GM12872 (cell line): ENCODE results near the gene HYKK.

Source experiments
- TF ChIP-seq, protein P1 (sequence below): IDR thresholded peaks from 3 replicates; pipeline ENCODE4 v1.5.1; 2011; ENCODE audit warnings: low read depth, mild to moderate bottlenecking, low read length, moderate library complexity; ENCODE audit not compliant: insufficient read depth

The HYKK gene, protein sequence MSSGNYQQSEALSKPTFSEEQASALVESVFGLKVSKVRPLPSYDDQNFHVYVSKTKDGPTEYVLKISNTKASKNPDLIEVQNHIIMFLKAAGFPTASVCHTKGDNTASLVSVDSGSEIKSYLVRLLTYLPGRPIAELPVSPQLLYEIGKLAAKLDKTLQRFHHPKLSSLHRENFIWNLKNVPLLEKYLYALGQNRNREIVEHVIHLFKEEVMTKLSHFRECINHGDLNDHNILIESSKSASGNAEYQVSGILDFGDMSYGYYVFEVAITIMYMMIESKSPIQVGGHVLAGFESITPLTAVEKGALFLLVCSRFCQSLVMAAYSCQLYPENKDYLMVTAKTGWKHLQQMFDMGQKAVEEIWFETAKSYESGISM

DNA sequence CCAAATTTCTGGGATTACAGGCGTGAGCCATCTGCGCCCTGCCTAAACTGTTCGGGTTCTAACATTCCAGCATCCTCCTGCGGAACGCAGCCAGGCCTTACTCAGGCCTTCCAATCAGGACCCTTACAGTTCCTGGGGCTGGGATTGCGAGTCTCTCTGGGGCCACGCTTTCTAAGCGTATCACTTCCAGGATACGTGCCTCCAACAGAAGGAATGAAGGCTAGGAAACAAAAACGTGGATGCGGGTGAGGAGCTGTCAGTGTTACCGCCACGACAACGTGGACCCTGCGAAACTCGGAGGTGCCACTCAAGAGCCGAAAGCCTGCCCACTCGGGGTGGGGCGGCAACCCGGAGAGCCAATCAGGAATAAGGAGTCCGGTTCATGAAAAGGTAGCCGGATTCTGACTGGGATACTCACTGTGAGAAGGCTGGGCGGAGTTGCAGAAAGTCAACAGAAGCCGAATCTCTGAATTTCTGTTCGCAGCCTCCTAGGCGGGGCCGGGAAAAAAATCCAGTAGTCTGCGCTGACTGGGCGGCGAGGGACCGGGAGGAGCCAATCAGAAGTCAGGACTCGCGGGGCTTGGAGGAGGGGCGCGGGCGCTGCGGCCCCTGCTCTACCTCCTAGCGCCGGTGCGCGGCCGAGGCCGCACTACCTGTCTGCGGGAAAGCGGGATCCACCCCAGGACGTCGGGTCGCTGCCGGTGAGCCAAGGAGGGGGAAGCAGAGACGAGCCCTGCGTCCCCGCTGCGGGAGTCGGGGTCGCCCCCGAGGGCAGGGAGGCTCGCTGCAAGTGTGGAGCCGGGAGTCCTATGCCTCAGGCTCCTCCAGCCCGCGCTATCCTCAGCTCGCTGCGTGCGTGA, at the start of gene HYKK:
HYKK (plus strand) TSS at position 607 of the 860 bp plus-strand sequence. CDS start 5,512 bp downstream, outside the sequence.
- TF ChIP-seq, protein P1, sequence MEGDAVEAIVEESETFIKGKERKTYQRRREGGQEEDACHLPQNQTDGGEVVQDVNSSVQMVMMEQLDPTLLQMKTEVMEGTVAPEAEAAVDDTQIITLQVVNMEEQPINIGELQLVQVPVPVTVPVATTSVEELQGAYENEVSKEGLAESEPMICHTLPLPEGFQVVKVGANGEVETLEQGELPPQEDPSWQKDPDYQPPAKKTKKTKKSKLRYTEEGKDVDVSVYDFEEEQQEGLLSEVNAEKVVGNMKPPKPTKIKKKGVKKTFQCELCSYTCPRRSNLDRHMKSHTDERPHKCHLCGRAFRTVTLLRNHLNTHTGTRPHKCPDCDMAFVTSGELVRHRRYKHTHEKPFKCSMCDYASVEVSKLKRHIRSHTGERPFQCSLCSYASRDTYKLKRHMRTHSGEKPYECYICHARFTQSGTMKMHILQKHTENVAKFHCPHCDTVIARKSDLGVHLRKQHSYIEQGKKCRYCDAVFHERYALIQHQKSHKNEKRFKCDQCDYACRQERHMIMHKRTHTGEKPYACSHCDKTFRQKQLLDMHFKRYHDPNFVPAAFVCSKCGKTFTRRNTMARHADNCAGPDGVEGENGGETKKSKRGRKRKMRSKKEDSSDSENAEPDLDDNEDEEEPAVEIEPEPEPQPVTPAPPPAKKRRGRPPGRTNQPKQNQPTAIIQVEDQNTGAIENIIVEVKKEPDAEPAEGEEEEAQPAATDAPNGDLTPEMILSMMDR: no peak

DNA sequence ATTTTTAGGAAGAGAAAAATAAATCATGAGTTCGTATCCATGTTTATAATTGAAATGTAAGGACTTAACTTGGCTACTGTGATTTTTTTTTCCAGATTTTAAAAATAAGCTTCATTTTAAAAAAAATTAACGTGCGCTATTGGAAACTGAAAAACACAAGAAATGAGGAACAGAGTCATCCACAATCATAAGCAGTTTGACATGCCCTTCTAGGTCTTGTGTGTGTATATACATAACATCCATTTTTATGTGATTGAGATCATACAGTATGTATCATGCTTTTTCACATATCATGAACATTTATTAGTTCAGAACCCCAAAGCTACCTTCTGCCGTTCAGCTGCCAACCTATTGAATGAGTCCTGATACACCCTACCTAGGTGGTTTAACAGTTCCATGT, 46.6 kb upstream of the HYKK start:
- TF ChIP-seq, protein P1: no peak

DNA sequence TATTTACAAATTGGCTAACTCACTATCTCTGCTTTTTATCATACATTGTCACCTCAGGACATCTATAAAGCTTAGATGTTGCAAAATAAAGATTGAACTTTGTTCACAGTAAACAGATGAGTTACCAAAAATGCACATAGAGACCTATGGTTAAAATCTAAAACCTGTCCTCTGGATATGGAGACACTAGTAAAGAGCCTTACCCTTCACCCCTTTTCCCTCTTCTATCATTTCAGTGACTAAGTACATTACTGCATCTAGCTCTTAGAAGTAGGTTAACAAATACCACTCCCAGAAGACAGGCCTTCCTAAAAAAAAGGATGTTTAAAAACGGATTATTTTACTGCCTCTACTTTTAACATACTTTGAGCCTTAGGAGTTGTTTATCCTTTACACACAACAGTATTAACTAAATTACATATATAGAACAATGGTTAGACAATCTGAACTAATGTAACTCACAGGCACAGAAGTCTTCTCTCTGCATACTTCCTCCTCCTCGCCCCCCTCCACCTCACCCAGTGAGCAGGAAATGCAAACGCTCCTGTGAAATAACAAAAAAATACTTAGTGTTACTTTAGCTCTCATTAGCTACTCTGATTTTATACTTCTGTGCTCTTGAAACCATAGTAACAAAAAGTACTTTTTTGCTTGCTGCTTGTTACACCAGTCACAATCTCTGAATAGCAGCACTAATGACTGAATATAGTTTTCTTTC, 46.0 kb upstream of the HYKK start:
- TF ChIP-seq, protein P1: no peak

DNA sequence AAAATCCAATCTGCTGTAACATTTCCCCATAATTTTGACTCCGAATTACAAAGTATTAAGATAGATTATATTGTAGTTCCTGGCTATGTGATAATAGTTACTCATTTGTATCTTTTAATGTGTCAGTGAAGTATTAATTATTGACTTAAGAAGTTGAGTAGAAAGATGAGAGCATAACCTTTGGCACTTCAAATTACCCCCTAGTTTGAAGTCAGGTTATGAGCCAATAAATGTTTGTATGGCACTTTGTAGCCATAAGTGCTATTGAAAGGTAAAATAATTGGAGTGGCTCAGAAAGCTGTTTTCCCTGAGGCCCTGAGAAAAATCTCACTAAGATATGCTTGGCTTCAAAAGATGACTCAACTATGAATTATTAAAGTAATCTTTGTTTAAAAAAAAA, 38.3 kb upstream of the HYKK start:
- TF ChIP-seq, protein P1: no peak

DNA sequence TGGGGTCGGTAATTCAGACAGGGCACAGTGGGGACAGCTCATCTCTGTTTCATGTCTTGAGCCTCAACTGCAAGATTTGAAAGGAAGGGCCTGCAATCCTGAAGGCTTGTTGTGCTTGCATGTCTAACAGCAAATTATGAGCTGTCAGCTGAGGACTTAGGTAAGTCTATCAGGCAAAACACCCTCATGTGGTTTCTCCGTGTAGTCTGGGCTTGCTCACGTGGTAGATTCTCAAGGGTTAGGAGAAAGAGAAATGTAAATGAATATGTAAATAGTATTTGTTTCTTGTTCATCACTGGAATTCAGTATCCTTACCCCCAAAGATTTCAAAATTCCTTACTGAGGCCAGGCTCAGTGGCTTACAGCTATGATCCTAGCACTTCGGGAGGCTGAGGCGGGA, 30.1 kb upstream of the HYKK start:
- TF ChIP-seq, protein P1: no peak

DNA sequence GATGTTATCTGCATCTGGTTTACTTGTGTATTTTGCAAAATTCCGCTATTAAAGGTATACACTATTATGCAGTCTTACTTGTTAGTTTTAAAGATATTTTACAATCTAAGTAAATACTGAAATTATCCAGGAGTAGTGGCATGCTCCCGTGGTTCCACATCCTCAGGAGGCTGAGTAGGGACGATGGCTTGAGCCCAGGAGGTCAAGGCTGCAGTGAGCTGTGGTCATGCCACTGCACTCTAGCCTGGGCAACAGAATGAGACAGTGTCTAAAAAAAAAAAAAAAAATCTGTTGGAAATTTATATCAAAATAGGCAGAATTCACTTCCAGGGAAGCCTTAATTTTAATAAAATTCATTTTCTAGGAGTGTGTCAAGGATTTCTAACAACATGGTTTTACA, 27.7 kb upstream of the HYKK start:
- TF ChIP-seq, protein P1: no peak

DNA sequence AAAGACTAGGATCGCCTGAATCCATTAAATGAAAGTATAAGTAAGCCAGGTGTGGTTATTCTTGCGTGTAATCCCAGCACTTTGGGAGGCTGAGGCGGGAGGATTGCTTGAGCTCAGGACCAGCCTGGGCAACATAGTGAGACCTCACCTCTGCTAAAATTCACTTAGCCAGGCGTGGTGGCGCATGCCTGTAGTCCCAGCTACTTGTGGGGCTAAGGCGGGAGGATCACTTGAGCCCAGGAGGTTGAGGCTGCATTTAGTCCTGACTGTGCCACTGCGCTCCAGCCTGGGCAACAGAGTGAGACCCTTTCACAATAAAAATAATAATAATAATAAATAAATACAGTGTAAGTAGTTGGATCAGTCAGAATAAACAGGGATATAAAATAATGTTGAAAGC, 25.5 kb upstream of the HYKK start:
- TF ChIP-seq, protein P1: no peak
